PC-3 (cell line): ENCODE results near the gene DNAJC3. TPM values are rescaled to one million over a fixed set of nuclear protein-coding genes. Genes with fewer than 3 reads are reported as not detected.

Experiments used
- ATAC-seq: fragments of 200-7000 bp; cut with Tn5 transposase; 2 replicates; pipeline ENCODE4 v1.9.1; 2020; ENCODE audit warnings: mild to moderate bottlenecking, moderate library complexity
- BruUV-seq: library from RNA; stranded (reverse); fragments of 400-500 nt; replicated peaks from 2 replicates; lab custom pipeline; 2021; lab: Mats Ljungman, UMichigan
- CTCF ChIA-PET: fragments of 300-600 bp; sonication (Branson Sonifier 250); formaldehyde crosslinking; loops from one replicate; lab custom pipeline; 2022; ENCODE audit warnings: antibody characterized with exemption; lab: Charles Lee
- POLR2A ChIA-PET: fragments of 300-600 bp; sonication (Branson Sonifier 250); formaldehyde crosslinking; loops from one replicate; lab custom pipeline; 2022; ENCODE audit warnings: antibody characterized with exemption; ENCODE audit not compliant: unreplicated experiment; lab: Charles Lee
- DNase-seq: peaks from one replicate; pipeline ENCODE4 v3.0.0-alpha.2; 2015
- H2AFZ ChIP-seq: fragments of 300-600 bp; sonication (generic); 2 replicates; pipeline ENCODE4 v1.6.0; 2016; ENCODE audit warnings: antibody characterized with exemption, low read length
- H3F3A ChIP-seq: fragments of 300-600 bp; sonication (generic); one replicate; pipeline ENCODE4 v1.6.0; 2017; ENCODE audit warnings: antibody characterized with exemption, low read length, control low read depth, mild to moderate bottlenecking; ENCODE audit not compliant: unreplicated experiment
- H3K27ac ChIP-seq: fragments of 300-600 bp; sonication (generic); 2 replicates; pipeline ENCODE4 v1.5.1; 2016; ENCODE audit warnings: mild to moderate bottlenecking, low read length
- H3K27me3 ChIP-seq: fragments of 300-600 bp; sonication (generic); 2 replicates; pipeline ENCODE4 v1.6.1; 2016; ENCODE audit warnings: low read length, mixed read lengths
- H3K36me3 ChIP-seq: fragments of 300-600 bp; sonication (generic); 2 replicates; pipeline ENCODE4 v1.6.1; 2016; ENCODE audit warnings: low read depth, mixed run types, low read length, mixed read lengths
- H3K4me1 ChIP-seq: fragments of 300-600 bp; sonication (generic); 2 replicates; pipeline ENCODE4 v1.5.1; 2016; ENCODE audit warnings: low read length; ENCODE audit not compliant: insufficient read depth
- H3K4me2 ChIP-seq: fragments of 300-600 bp; sonication (generic); 2 replicates; pipeline ENCODE4 v1.6.0; 2016; ENCODE audit warnings: low read length
- H3K4me3 ChIP-seq: fragments of 300-600 bp; sonication (generic); 2 replicates; pipeline ENCODE4 v1.5.1; 2016; ENCODE audit warnings: mild to moderate bottlenecking, low read length, mixed read lengths
- H3K79me2 ChIP-seq: fragments of 300-600 bp; sonication (generic); 2 replicates; pipeline ENCODE4 v1.6.1; 2017; ENCODE audit warnings: low read length, mixed read lengths
- H3K9ac ChIP-seq: fragments of 300-600 bp; sonication (generic); 2 replicates; pipeline ENCODE4 v1.6.0; 2016; ENCODE audit warnings: mild to moderate bottlenecking, low read length
- H3K9me2 ChIP-seq: fragments of 300-600 bp; sonication (generic); replicated peaks from 2 replicates; pipeline ENCODE4 v1.6.1; 2016; ENCODE audit warnings: mixed run types, low read length, mixed read lengths
- H3K9me3 ChIP-seq: fragments of 300-600 bp; sonication (generic); 2 replicates; pipeline ENCODE4 v1.6.1; 2016; ENCODE audit warnings: low read length, mixed read lengths
- H4K20me1 ChIP-seq: fragments of 300-600 bp; sonication (generic); 2 replicates; pipeline ENCODE4 v1.6.1; 2016; ENCODE audit warnings: low read length, mixed read lengths
- EZH2 ChIP-seq: fragments of 300-600 bp; sonication (generic); IDR thresholded peaks from one replicate; pipeline ENCODE4 v1.6.1; 2017; ENCODE audit warnings: antibody characterized with exemption, mild to moderate bottlenecking, low read length; ENCODE audit not compliant: unreplicated experiment
- EZH2phosphoT487 ChIP-seq: fragments of 300-600 bp; sonication (generic); IDR thresholded peaks from 2 replicates; pipeline ENCODE4 v1.6.1; 2018; ENCODE audit warnings: mild to moderate bottlenecking, antibody characterized with exemption, low read length, borderline replicate concordance
- intact Hi-C: fragments of 100-400 bp; cut with micrococcal nuclease; formaldehyde crosslinking; loops from 2 replicates; pipeline ENCODE4 v1.9.0; 2023
- total RNA-seq: library from RNA; depleted of rRNA; stranded (reverse); fragments of >200 nt; gene quantifications from 2 replicates; pipeline ENCODE4 v1.2.3, GENCODE V29; 2014
- TF ChIP-seq, protein P1 (sequence below): fragments of 300-600 bp; sonication (generic); conservative IDR thresholded peaks from 2 replicates; pipeline ENCODE4 v1.5.1; 2017; ENCODE audit warnings: antibody characterized with exemption, low read depth, mild to moderate bottlenecking, low read length

Gene DNAJC3
- total RNA-seq, 1 experiment from 2014 or later, result 20.5 TPM

DNA sequence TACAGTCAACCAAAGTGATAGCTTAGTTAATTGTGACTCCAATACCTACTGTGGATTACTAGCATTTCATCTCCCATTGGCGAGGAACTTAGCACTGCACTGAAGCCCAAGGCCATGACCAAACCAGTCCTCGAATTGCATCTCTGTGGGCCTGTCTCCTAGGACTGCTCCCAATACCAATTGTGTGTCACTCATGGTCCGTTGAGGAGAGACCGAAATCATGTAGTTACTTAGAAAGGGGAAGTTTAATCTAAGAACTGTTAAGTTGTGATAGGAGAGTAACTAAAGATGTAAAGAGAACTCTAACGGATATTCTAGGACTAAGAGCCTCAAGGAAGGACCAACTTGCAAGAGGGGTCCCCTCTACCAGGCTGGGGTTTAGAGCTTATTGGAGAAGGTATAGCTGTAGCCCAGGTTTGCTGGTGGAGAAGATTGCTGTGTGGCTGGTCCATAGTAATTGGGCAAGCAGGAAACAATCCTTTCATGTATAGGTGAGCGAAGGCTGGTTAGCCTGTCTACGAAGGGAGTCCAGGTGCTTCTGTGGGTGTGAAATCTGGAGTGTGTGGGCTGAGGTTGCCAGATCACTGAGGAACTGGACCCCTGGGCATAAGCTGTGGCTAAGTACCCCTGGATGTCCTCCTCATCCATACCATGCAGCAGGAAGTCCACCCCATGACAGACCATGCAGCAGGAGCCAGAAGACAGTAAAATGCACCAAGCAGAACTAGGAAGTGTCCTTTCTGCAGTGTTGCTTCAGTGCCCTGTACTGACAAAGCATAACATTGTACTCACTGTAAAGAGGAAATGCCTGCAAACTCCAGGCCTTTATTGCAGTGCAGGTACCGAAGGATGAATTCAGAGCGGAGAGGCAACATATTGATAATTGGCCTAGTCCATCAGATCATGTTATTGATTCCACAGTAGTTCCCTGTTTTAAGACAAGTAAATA is 30.8 kb downstream of the DNAJC3 start:
- no peak overlapping the region for H3K9ac ChIP-seq
- peaks cover 5% of the 10 kb centered on the region; the same call in 1 of the 2 replicates for H4K20me1 ChIP-seq
- TF ChIP-seq, protein P1, sequence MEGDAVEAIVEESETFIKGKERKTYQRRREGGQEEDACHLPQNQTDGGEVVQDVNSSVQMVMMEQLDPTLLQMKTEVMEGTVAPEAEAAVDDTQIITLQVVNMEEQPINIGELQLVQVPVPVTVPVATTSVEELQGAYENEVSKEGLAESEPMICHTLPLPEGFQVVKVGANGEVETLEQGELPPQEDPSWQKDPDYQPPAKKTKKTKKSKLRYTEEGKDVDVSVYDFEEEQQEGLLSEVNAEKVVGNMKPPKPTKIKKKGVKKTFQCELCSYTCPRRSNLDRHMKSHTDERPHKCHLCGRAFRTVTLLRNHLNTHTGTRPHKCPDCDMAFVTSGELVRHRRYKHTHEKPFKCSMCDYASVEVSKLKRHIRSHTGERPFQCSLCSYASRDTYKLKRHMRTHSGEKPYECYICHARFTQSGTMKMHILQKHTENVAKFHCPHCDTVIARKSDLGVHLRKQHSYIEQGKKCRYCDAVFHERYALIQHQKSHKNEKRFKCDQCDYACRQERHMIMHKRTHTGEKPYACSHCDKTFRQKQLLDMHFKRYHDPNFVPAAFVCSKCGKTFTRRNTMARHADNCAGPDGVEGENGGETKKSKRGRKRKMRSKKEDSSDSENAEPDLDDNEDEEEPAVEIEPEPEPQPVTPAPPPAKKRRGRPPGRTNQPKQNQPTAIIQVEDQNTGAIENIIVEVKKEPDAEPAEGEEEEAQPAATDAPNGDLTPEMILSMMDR, result no peak
- no peak for TF ChIP-seq EZH2phosphoT487
- H3K9me2 ChIP-seq, result no peaks in the 10 kb centered on the region
- no peak overlapping the region for H2AFZ ChIP-seq
- no peak overlapping the region for H3K27ac ChIP-seq
- no peaks in the 10 kb centered on the region for H3F3A ChIP-seq
- DNase-seq, result no peak
- H3K27me3 ChIP-seq, result no peaks in the 10 kb centered on the region
- H3K4me3 ChIP-seq, result no peak overlapping the region
- H3K4me1 ChIP-seq, result no peaks in the 10 kb centered on the region
- peaks cover 24% of the 10 kb centered on the region for H3K36me3 ChIP-seq
- POLR2A ChIA-PET, result no interaction called here
- no TSS peak for BruUV-seq
- intact Hi-C loops, result no loop called here
- no peak for ATAC-seq
- H3K9me3 ChIP-seq, result no peaks in the 10 kb centered on the region
- CTCF ChIA-PET, result no interaction called here
- no peak overlapping the region for H3K4me2 ChIP-seq
- H3K79me2 ChIP-seq, result peaks cover 49% of the 10 kb centered on the region

DNA sequence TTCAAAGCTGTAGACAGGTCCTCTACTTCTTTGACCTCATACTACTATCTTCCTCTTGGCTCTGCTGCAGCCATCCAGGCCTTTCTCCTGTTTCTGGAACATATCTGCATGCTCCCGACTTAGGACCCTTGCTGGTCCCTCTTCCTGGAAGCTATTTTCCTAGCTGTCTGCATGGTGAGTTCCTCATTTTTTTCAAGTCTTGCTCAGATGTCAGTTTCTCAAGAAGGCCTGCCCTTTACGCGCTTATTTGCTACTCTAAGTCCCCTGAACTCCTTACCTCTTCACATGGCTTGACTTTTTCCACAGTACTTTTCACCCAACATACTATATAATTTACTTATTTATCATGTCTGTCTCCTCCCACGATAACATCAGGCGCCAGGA is 31.4 kb downstream of the DNAJC3 start:
- ChIA-PET POLR2A (no interaction called here), CTCF (no interaction called here)
- Histone ChIP-seq H3K9me2 (no peaks in the 10 kb centered on the region), H3F3A (no peaks in the 10 kb centered on the region), H4K20me1 (peaks cover 5% of the 10 kb centered on the region; the same call in 1 of the 2 replicates), H3K36me3 (peaks cover 30% of the 10 kb centered on the region), H3K4me1 (peaks cover 1% of the 10 kb centered on the region; the same call in 1 of the 2 replicates), H3K27me3 (no peaks in the 10 kb centered on the region), H3K79me2 (peaks cover 46% of the 10 kb centered on the region), H3K4me2 (no peak overlapping the region), H3K9me3 (no peaks in the 10 kb centered on the region), H3K9ac (no peak overlapping the region), H2AFZ (no peak overlapping the region), H3K27ac (no peak overlapping the region), H3K4me3 (no peak overlapping the region)
- DNase-seq (no peak), ATAC-seq (no peak)
- no TSS peak for BruUV-seq
- no peak for TF ChIP-seq EZH2
- TF ChIP-seq, protein P1, result no peak
- TF ChIP-seq EZH2phosphoT487, result no peak
- intact Hi-C loops, result no loop called here
